ENCODE results near the gene UBXN7. TPM values are rescaled to one million over a fixed set of nuclear protein-coding genes. Genes with fewer than 3 reads are reported as not detected.

Gene UBXN7
- total and polyA plus RNA-seq, 9 of the 15 experiments (the other 6 are each of a cell fraction or from before 2014, with no cell fraction given), result 3.5 to 44.6 (median 13.4) TPM

DNA sequence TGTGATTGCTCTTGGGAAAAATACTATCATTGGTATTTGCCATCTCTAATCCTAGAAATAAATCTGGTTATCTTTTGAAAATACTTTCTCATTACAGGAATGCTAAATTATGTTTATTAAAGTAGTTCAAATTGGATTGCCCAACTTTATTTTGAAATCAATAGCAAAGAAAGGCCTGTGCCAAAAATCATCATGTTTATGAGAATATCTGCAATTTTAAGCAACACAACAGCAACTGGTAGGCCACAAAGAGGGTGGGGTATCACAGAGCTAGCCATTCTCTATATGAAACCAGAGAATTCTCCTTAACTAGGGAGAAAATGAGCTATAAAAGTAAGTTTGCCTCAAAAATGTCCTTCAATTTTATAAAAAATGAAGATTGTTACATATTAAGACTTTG, 82.2 kb downstream of the UBXN7 start (continued):
- TF ChIP-seq, protein P1, sequence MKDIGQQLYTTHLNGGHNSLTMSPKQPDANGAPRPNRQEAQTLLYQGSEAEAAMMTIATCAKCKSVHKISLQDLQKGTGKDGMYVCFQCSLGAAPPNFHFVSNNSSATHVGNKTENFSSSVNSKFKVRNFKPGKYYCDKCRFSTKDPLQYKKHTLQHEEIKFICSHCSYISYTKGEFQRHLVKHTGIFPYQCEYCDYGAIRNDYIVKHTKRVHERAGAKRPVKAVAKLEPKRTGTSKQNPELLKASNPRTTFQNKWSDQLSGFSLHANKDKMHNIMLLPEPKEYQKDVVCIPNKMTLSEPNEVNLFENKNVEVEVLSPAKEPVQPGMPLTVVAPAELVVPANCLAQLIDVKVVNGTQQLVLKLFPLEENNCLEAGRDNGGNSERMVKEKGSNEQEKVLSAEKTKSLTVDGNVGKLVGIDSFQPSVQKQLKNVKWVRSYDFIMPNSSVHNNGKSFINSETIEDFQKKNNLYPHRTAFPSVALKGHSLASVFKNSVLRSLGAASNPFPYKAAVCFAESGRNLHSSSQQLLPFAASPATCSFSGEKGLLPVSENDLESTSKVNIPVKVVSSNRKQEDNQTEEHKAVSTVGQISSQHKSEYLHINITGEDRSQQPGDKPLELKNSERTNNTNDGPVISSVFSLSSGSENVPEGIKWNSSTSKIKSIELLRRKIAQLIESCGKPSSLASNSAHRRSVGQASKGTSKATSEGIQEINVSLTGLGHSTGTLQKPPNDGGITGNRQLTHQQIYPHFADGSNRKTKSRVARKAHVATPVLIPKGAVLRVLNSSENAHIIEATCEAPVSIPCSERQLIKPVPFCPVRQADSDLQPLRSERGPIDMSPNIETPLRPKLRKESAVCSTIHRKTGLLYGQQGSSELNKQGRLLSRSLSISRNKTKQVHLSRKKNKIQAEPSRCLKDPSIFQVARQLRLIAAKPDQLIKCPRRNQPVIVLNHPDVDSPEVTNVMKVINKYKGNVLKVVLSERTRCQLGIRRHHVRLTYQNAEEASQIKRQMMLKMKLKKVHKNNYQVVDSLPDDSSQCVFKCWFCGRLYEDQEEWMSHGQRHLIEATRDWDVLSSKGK (CRISPR knock-in tag; IDR thresholded peaks at IDR 0.05), result no peak
- no peak for TF ChIP-seq ZFPM2 (CRISPR knock-in tag; IDR thresholded peaks at IDR 0.05)
- no peak for TF ChIP-seq ZNF764 (CRISPR knock-in tag; IDR thresholded peaks at IDR 0.05; ENCODE audit: low read depth)
- TF ChIP-seq KLF1 (tag; IDR thresholded peaks at IDR 0.05), result no peak
- no peak for TF ChIP-seq MCM5 (IDR thresholded peaks at IDR 0.05; ENCODE audit: low read depth)
- TF ChIP-seq ELF2 (CRISPR knock-in tag; IDR thresholded peaks at IDR 0.05), result no peak
- TF ChIP-seq PHF20 (IDR thresholded peaks at IDR 0.05; ENCODE audit: partially characterized antibody), result no peak
- no peak for TF ChIP-seq BRCA1 (IDR thresholded peaks at IDR 0.05)
- no peak for TF ChIP-seq BRCA1 (CRISPR knock-in tag; IDR thresholded peaks at IDR 0.05)
- TF ChIP-seq ATF1 (CRISPR knock-in tag; IDR thresholded peaks at IDR 0.05), result no peak
- no peak for TF ChIP-seq ATF1 (tag; IDR thresholded peaks at IDR 0.05)
- no peak for TF ChIP-seq SNRNP70 (optimal IDR thresholded peaks at IDR 0.05; ENCODE audit: low read depth, low read length)

Measured in K562 (cell line).